GM12878 (cell line): ENCODE measurements around the gene ZBTB22. TPM values are rescaled to one million over a fixed set of nuclear protein-coding genes. Genes with fewer than 3 reads are reported as not detected.
A peak's percentile ranks its signal among the peaks of the same experiment; 100 is the strongest.

Experiments used
- BACH1 ChIP-seq: fragments of 450-650 bp; IDR thresholded peaks from 2 replicates; pipeline ENCODE4 v1.6.1; 2017; ENCODE audit warnings: mild to moderate bottlenecking, borderline replicate concordance
- BHLHE40 ChIP-seq, 2 experiments: fragments of 450-650 bp in 1 of 2; IDR thresholded peaks; 2 replicates each; pipeline ENCODE4 v1.6.1; 2011 to 2017; ENCODE audit warnings: low read depth in 2 of 2, borderline replicate concordance in 1 of 2, improper control_type of control experiment in 1 of 2, low read length in 1 of 2, mild to moderate bottlenecking in 1 of 2
- CHD1 ChIP-seq: IDR thresholded peaks from 2 replicates; pipeline ENCODE4 v1.6.1; 2012; ENCODE audit warnings: low read depth, low read length, improper control_type of control experiment
- HDAC2 ChIP-seq: fragments of 200-600 bp; sonication (generic); IDR thresholded peaks from 2 replicates; pipeline ENCODE4 v1.6.1; 2017
- KDM1A ChIP-seq: fragments of 200-600 bp; sonication (generic); IDR thresholded peaks from 2 replicates; pipeline ENCODE4 v1.6.1; 2016; ENCODE audit warnings: borderline replicate concordance
- MYB ChIP-seq: fragments of 150-350 bp; IDR thresholded peaks from 2 replicates; pipeline ENCODE4 v1.6.1; 2014; ENCODE audit warnings: mild to moderate bottlenecking, low read depth, low read length, borderline replicate concordance
- PML ChIP-seq: IDR thresholded peaks from 2 replicates; pipeline ENCODE4 v1.6.1; 2012; ENCODE audit warnings: low read length, inconsistent platforms
- POLR2A ChIP-seq: IDR thresholded peaks from 2 replicates; pipeline ENCODE4 v1.6.1; 2011; ENCODE audit warnings: low read depth, mild to moderate bottlenecking, low read length
- POLR2AphosphoS2 ChIP-seq: IDR thresholded peaks from 2 replicates; pipeline ENCODE4 v1.6.1; 2011; ENCODE audit warnings: low read depth, mild to moderate bottlenecking, low read length, improper control_type of control experiment, moderate library complexity
- RELA ChIP-seq: fragments of 450-650 bp; IDR thresholded peaks from 2 replicates; pipeline ENCODE4 v1.8.0; 2014; ENCODE audit warnings: borderline replicate concordance; ENCODE audit not compliant: partially characterized antibody
- SUPT20H ChIP-seq: IDR thresholded peaks from 2 replicates; pipeline ENCODE4 v1.6.1; 2011; ENCODE audit warnings: low read depth, mild to moderate bottlenecking, low read length, moderate library complexity, borderline replicate concordance; ENCODE audit not compliant: control insufficient read depth
- ZNF384 ChIP-seq: IDR thresholded peaks from 2 replicates; pipeline ENCODE4 v1.6.1; 2012; ENCODE audit warnings: low read depth, mild to moderate bottlenecking, low read length, improper control_type of control experiment, borderline replicate concordance
- polyA plus RNA-seq, 11 experiments: library from polyadenylated mRNA; depleted of rRNA in 4 of 11; unstranded in 6 of 11; stranded (reverse) in 5 of 11; fragments of >200 nt; fragmentation: Nextera tagmentation in 4 of 11; fragmentation: Illumina TruSeq in 1 of 11; extraction: Ambion mirVana in 4 of 11; extraction: Trizol in 1 of 11; gene quantifications; 1 replicate in 1 of 11; 2 replicates in 10 of 11; pipeline versions ENCODE4 v1.2.1 to v1.2.3, GENCODE V29; 2011 to 2016; ENCODE audit warnings: inconsistent platforms in 2 of 11, missing spikeins in 2 of 11, low read depth in 1 of 11
- total RNA-seq, 4 experiments: library from RNA; depleted of rRNA in 3 of 4; stranded (reverse); fragments of >200 nt in 3 of 4; fragmentation: Illumina TruSeq in 1 of 4; extraction: Trizol in 1 of 4; gene quantifications; 2 replicates each; pipeline versions ENCODE4 v1.2.1 to v1.2.3, GENCODE V29; 2013 to 2021
- TF ChIP-seq, protein P1 (sequence below): IDR thresholded peaks from 2 replicates; pipeline ENCODE4 v1.6.1; 2012; ENCODE audit warnings: low read depth, low read length, improper control_type of control experiment
- TF ChIP-seq, protein P2 (sequence below): fragments of 450-650 bp; IDR thresholded peaks from 2 replicates; pipeline ENCODE4 v1.6.1; 2017; ENCODE audit warnings: mild to moderate bottlenecking, low read depth, inconsistent platforms; ENCODE audit not compliant: poor library complexity, severe bottlenecking
- TF ChIP-seq, protein P3 (sequence below): IDR thresholded peaks from 2 replicates; pipeline ENCODE4 v1.6.1; 2012; ENCODE audit warnings: low read depth, low read length, improper control_type of control experiment
- TF ChIP-seq, protein P4 (sequence below): IDR thresholded peaks from 2 replicates; pipeline ENCODE4 v1.6.1; 2012; ENCODE audit warnings: mild to moderate bottlenecking, low read depth, low read length
- TF ChIP-seq, protein P5 (sequence below), 3 experiments: IDR thresholded peaks in 2 of 3; conservative IDR thresholded peaks in 1 of 3; 2 replicates each; pipeline ENCODE4 v1.5.1; 2011; ENCODE audit warnings: low read depth in 3 of 3, low read length in 3 of 3, mild to moderate bottlenecking in 3 of 3, control low read depth in 2 of 3, moderate library complexity in 2 of 3, inconsistent platforms in 1 of 3, mixed read lengths in 1 of 3; ENCODE audit not compliant: control insufficient read depth in 2 of 3, insufficient read depth in 1 of 3; ENCODE audit errors: extremely low read depth in 1 of 3
- TF ChIP-seq, protein P6 (sequence below): fragments of 450-650 bp; IDR thresholded peaks from 2 replicates; pipeline ENCODE4 v1.6.1; 2017; ENCODE audit warnings: borderline replicate concordance

The ZBTB22 gene
- total and polyA plus RNA-seq, 10 of the 15 experiments (the other 5 are each of a cell fraction or from before 2014, with no cell fraction given) = 0.11 to 9.9 (median 4.8) TPM

DNA sequence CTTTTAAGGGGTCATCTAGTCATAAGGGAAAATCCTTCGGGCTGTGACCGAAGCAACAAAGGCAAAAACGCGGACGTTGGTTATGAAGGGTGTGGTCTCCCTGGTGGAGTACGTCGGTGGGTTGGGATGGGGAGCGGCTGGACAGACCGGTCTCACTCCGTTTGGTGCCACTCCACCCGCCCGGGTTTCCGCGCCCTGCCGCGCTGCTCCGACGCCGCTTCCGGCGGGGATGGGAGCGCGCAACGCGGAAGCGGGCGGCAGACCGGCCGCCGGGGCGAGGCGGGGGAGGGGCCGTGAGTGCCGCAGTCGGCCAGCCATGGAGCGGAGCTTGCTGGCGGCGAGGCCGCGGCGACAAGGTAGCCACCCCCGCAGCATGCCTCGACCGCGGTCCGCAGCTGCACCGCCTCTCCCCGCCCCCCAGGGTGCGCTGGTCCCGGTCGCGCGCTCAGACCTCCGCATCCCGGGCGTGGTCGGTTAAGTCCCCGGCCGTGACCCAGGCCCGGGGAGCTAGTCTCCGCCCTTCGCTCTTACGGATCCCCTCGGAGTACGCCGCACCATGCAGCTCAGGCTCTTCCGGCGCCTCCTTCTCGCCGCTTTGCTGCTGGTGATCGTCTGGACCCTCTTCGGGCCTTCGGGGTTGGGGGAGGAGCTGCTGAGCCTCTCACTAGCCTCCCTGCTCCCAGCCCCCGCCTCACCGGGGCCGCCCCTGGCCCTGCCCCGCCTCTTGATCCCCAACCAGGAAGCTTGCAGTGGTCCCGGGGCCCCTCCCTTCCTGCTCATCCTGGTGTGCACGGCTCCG is 40.5 kb downstream of the ZBTB22 start, which contains the start of gene B3GALT4 (continued):
- TF ChIP-seq BHLHE40 (IDR thresholded peaks at IDR 0.05; ENCODE audit: borderline replicate concordance in 1 of 2, low read depth in 2 of 2, low read length in 1 of 2) (peak; percentile 10 to 82; a peak in 2 of 4 replicates), PML (no peak), POLR2A (peak; percentile 92), BACH1 (peak; percentile 97), ZNF384 (no peak), CHD1 (no peak), RELA (peak; percentile 17), MYB (no peak), HDAC2 (no peak), KDM1A (no peak), SUPT20H (no peak), POLR2AphosphoS2 (peak; percentile 91)
- TF ChIP-seq, protein P1, sequence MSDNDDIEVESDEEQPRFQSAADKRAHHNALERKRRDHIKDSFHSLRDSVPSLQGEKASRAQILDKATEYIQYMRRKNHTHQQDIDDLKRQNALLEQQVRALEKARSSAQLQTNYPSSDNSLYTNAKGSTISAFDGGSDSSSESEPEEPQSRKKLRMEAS = peak; percentile 76
- TF ChIP-seq, protein P2, sequence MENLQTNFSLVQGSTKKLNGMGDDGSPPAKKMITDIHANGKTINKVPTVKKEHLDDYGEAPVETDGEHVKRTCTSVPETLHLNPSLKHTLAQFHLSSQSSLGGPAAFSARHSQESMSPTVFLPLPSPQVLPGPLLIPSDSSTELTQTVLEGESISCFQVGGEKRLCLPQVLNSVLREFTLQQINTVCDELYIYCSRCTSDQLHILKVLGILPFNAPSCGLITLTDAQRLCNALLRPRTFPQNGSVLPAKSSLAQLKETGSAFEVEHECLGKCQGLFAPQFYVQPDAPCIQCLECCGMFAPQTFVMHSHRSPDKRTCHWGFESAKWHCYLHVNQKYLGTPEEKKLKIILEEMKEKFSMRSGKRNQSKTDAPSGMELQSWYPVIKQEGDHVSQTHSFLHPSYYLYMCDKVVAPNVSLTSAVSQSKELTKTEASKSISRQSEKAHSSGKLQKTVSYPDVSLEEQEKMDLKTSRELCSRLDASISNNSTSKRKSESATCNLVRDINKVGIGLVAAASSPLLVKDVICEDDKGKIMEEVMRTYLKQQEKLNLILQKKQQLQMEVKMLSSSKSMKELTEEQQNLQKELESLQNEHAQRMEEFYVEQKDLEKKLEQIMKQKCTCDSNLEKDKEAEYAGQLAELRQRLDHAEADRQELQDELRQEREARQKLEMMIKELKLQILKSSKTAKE = no peak
- TF ChIP-seq, protein P3, sequence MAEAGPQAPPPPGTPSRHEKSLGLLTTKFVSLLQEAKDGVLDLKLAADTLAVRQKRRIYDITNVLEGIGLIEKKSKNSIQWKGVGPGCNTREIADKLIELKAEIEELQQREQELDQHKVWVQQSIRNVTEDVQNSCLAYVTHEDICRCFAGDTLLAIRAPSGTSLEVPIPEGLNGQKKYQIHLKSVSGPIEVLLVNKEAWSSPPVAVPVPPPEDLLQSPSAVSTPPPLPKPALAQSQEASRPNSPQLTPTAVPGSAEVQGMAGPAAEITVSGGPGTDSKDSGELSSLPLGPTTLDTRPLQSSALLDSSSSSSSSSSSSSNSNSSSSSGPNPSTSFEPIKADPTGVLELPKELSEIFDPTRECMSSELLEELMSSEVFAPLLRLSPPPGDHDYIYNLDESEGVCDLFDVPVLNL = peak; percentile 51; the same call in 1 of the 2 replicates
- TF ChIP-seq, protein P4, sequence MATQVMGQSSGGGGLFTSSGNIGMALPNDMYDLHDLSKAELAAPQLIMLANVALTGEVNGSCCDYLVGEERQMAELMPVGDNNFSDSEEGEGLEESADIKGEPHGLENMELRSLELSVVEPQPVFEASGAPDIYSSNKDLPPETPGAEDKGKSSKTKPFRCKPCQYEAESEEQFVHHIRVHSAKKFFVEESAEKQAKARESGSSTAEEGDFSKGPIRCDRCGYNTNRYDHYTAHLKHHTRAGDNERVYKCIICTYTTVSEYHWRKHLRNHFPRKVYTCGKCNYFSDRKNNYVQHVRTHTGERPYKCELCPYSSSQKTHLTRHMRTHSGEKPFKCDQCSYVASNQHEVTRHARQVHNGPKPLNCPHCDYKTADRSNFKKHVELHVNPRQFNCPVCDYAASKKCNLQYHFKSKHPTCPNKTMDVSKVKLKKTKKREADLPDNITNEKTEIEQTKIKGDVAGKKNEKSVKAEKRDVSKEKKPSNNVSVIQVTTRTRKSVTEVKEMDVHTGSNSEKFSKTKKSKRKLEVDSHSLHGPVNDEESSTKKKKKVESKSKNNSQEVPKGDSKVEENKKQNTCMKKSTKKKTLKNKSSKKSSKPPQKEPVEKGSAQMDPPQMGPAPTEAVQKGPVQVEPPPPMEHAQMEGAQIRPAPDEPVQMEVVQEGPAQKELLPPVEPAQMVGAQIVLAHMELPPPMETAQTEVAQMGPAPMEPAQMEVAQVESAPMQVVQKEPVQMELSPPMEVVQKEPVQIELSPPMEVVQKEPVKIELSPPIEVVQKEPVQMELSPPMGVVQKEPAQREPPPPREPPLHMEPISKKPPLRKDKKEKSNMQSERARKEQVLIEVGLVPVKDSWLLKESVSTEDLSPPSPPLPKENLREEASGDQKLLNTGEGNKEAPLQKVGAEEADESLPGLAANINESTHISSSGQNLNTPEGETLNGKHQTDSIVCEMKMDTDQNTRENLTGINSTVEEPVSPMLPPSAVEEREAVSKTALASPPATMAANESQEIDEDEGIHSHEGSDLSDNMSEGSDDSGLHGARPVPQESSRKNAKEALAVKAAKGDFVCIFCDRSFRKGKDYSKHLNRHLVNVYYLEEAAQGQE = no peak
- TF ChIP-seq, protein P5, sequence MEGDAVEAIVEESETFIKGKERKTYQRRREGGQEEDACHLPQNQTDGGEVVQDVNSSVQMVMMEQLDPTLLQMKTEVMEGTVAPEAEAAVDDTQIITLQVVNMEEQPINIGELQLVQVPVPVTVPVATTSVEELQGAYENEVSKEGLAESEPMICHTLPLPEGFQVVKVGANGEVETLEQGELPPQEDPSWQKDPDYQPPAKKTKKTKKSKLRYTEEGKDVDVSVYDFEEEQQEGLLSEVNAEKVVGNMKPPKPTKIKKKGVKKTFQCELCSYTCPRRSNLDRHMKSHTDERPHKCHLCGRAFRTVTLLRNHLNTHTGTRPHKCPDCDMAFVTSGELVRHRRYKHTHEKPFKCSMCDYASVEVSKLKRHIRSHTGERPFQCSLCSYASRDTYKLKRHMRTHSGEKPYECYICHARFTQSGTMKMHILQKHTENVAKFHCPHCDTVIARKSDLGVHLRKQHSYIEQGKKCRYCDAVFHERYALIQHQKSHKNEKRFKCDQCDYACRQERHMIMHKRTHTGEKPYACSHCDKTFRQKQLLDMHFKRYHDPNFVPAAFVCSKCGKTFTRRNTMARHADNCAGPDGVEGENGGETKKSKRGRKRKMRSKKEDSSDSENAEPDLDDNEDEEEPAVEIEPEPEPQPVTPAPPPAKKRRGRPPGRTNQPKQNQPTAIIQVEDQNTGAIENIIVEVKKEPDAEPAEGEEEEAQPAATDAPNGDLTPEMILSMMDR (IDR thresholded peaks at IDR 0.05 in 2 of 3, conservative IDR thresholded peaks at IDR 0.05 in 1 of 3; ENCODE audit: control insufficient read depth in 2 of 3, extremely low read depth in 1 of 3, insufficient read depth in 1 of 3, low read depth in 3 of 3, low read length in 3 of 3) = peak; percentile 34 to 60 (median 47); a peak in 4 of 6 replicates
- TF ChIP-seq, protein P6, sequence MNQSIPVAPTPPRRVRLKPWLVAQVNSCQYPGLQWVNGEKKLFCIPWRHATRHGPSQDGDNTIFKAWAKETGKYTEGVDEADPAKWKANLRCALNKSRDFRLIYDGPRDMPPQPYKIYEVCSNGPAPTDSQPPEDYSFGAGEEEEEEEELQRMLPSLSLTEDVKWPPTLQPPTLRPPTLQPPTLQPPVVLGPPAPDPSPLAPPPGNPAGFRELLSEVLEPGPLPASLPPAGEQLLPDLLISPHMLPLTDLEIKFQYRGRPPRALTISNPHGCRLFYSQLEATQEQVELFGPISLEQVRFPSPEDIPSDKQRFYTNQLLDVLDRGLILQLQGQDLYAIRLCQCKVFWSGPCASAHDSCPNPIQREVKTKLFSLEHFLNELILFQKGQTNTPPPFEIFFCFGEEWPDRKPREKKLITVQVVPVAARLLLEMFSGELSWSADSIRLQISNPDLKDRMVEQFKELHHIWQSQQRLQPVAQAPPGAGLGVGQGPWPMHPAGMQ = no peak
